NCI-H345 (cell line): ENCODE results near the gene SRPRB.

Experiments
- DNase-seq: peaks from one replicate; lab custom pipeline; 2025; lab: John Stamatoyannopoulos, UW

Gene SRPRB

GRCh38 chr3:133866141-133866540, 60.5 kb downstream of the SRPRB start:
- DNase-seq, result no peak

- DNase-seq, result peak; percentile 11
These were observed 62.6 kb downstream of the SRPRB start for GRCh38 chr3:133868186-133868585.

GRCh38 chr3:133868758-133869475, 63.3 kb downstream of the SRPRB start:
- no peak for DNase-seq

GRCh38 chr3:133869586-133869985, 64.0 kb downstream of the SRPRB start:
- no peak for DNase-seq

GRCh38 chr3:133870822-133871221, 65.2 kb downstream of the SRPRB start:
- DNase-seq, result no peak
